GM12891 (cell line): ENCODE data around the gene OVAAL.
"Not testable (repeated sequence)": the region's sequence is repeated elsewhere in the genome, so short reads cannot be mapped to it uniquely, and the experiment has no call there.

Experiments used
- DNase-seq: peaks from one replicate; pipeline ENCODE4 v3.0.0; 2011; ENCODE audit warnings: low spot score; ENCODE audit not compliant: insufficient read length
- FAIRE-seq: peaks from 2 replicates; lab custom pipeline; 2011; peaks lifted over from hg19 to GRCh38; lab: Jason Lieb, UNC
- PAX5 ChIP-seq: IDR thresholded peaks from 2 replicates; pipeline ENCODE4 v1.6.1; 2011; ENCODE audit warnings: low read length, moderate library complexity, mild to moderate bottlenecking; ENCODE audit not compliant: insufficient read depth, severe bottlenecking
- POLR2A ChIP-seq: IDR thresholded peaks from 2 replicates; pipeline ENCODE4 v1.6.1; 2011; ENCODE audit warnings: low read depth, low read length, control low read depth
- POLR2AphosphoS5 ChIP-seq: IDR thresholded peaks from 2 replicates; pipeline ENCODE4 v1.6.1; 2011; ENCODE audit warnings: low read depth, low read length, control low read depth
- POU2F2 ChIP-seq: IDR thresholded peaks from 2 replicates; pipeline ENCODE4 v1.6.1; 2011; ENCODE audit warnings: low read depth, mild to moderate bottlenecking, control low read depth, low read length, moderate library complexity
- SPI1 ChIP-seq: IDR thresholded peaks from 2 replicates; pipeline ENCODE4 v1.6.1; 2011; ENCODE audit warnings: low read depth, low read length, control low read depth
- TAF1 ChIP-seq: IDR thresholded peaks from 2 replicates; pipeline ENCODE4 v1.6.1; 2011; ENCODE audit warnings: low read depth, low read length, control low read depth

Gene OVAAL

GRCh38 chr1:180536821-180537372 is 21.9 kb upstream of the OVAAL start:
- no peak for TF ChIP-seq TAF1
- no peak for DNase-seq
- FAIRE-seq: no peak

- TF ChIP-seq PAX5: no peak
- no peak for TF ChIP-seq POLR2AphosphoS5
- no peak for TF ChIP-seq POU2F2
- no peak for TF ChIP-seq TAF1
- no peak for TF ChIP-seq POLR2A
- no peak for TF ChIP-seq SPI1
- no peak for FAIRE-seq
These were observed 19.6 kb upstream of the OVAAL start for GRCh38 chr1:180539136-180539535.

DNA sequence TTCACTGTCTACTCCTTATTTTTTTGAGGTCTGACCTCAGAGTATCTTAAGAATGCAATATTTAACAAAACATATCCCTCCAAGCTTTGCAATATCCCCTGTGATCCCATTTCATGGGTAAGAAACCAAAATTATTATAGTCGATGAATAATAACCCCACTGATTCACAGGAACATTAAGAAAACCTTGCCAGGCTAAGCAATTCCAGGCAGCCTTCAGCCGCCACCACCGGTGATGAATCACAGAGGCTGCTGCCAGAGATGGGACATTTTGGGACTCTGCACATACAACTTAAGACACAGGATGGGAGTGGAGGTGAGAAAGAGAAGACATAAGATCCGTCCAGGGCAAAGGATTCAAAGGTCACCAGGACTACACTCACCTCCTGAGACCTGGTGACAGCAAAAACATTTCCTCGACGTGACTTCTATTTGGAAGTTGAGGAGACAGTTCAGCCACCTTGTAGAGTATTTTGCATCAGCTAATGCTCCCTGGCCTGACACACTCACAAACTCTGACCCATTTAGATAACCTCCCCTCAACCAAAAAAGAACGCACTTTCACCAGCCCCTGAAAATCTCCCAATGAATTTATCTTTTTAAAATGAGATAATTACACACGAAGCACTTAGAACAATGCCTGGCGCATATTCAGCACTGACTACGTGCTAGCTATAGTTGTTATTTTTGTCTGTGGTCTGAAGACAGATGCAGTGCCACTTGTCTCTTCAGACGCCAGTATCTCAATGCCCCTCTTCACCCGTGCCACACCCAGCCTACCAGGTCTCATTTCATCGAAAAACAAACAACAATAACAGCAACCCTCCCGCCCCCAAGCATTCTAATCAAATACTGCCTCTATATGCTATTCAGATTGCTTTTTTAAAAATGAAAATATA is 17.8 kb upstream of the OVAAL start:
- TF ChIP-seq POU2F2 (no peak), TAF1 (no peak), SPI1 (no peak), POLR2AphosphoS5 (no peak)
- DNase-seq (no peak), FAIRE-seq (no peak)

More at GRCh38 chr1:180539136-180539535, 19.6 kb upstream of the OVAAL start:
- DNase-seq: no peak

DNA sequence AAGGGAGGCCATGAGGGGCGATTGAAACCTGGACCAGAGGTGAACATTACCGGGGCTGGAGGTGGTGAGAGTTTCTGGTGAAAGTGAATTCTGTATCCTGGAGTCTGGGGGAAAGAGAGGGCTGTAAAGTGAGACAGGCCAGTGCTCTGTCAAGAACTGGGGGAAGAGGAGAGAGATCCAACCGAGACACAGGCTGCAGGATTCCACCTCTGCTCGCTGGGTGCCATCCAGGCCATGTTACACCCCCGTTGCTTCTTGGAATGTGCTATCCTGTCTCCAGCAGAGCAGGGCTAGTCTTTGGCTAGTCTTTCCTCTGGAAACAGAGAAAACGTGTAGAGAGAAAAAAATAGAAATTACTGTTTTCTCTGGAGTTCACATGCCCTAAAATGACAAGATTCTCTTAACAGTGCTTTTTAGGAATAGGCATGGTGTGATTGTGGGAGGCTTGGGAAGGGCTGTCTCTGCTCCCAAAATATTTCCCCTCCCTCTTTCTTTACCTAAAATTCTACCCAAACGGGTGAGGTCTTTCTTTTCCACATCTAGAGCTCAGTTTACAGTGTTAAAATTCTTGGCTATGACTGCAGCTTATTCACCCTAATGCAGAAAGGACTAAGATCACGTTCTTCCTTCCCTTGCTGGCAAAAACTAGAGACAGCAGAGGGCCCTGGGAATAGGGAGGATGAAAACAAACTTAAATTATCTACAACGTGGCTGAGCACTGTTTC is 16.5 kb upstream of the OVAAL start:
- TF ChIP-seq TAF1: no peak
- TF ChIP-seq PAX5: no peak
- TF ChIP-seq SPI1: no peak
- TF ChIP-seq POLR2AphosphoS5: no peak
- TF ChIP-seq POU2F2: no peak
- no peak for TF ChIP-seq POLR2A
- DNase-seq (no peak), FAIRE-seq (no peak)

DNA sequence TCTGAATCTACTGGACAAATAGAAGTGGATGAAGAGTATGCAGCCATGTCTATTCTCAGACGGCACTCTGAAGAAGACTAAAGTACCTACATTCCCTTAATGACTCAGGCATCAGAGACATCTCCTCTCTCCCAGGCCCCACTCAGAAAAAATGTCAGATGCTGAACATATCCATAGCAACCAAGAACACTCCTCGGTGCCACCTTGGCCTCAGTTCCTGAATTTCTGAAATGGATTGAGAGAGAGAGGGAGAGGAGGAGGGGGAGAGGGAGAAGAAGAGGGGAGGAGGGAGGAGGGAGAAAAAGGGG is 16.0 kb upstream of the OVAAL start:
- FAIRE-seq (no peak), DNase-seq (no peak)
- no peak for TF ChIP-seq SPI1
- no peak for TF ChIP-seq POU2F2
- TF ChIP-seq POLR2A: no peak
- no peak for TF ChIP-seq POLR2AphosphoS5

DNA sequence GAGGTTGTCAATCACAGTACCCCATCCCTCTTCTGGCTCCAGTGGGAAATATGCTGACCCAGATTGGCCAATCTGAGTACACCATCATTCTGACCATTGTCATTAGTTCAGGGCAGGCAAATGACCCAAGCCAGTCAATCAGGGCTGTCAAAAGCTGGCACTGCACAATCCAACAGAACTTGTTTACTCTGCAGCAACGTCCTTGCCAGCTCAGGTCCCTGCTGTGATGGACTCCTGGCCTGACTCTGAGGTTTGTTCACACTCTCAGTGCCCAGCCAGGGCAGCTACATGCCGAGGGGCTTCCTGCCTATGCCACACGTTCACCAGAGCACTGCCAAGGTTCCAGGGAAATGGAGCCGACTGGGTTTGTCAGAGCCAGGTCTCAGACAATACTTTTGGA is 14.7 kb upstream of the OVAAL start:
- DNase-seq (no peak), FAIRE-seq (no peak)
- no peak for TF ChIP-seq TAF1
- no peak for TF ChIP-seq POLR2A
- TF ChIP-seq PAX5: no peak
- TF ChIP-seq POU2F2: no peak
- TF ChIP-seq SPI1: no peak

GRCh38 chr1:180545991-180546390 is 12.8 kb upstream of the OVAAL start:
- TF ChIP-seq PAX5: no peak
- no peak for TF ChIP-seq POLR2A
- TF ChIP-seq SPI1: no peak
- no peak for TF ChIP-seq TAF1
- no peak for TF ChIP-seq POLR2AphosphoS5
- no peak for TF ChIP-seq POU2F2
- FAIRE-seq (no peak), DNase-seq (no peak)

- DNase-seq: no peak
- TF ChIP-seq POLR2AphosphoS5 (no peak), SPI1 (no peak), TAF1 (no peak), POU2F2 (no peak), PAX5 (no peak), POLR2A (no peak)
- no peak for FAIRE-seq
These were observed 10.0 kb upstream of the OVAAL start for GRCh38 chr1:180548686-180549317.

GRCh38 chr1:180549770-180550169 is 9.0 kb upstream of the OVAAL start:
- DNase-seq, FAIRE-seq: not testable (repeated sequence)
